ENCODE data around the gene DGKI.

DGKI gene

GRCh38 chr7:137801491-137801890 lies 45.3 kb downstream of the DGKI start:
- TF ChIP-seq, protein P1, sequence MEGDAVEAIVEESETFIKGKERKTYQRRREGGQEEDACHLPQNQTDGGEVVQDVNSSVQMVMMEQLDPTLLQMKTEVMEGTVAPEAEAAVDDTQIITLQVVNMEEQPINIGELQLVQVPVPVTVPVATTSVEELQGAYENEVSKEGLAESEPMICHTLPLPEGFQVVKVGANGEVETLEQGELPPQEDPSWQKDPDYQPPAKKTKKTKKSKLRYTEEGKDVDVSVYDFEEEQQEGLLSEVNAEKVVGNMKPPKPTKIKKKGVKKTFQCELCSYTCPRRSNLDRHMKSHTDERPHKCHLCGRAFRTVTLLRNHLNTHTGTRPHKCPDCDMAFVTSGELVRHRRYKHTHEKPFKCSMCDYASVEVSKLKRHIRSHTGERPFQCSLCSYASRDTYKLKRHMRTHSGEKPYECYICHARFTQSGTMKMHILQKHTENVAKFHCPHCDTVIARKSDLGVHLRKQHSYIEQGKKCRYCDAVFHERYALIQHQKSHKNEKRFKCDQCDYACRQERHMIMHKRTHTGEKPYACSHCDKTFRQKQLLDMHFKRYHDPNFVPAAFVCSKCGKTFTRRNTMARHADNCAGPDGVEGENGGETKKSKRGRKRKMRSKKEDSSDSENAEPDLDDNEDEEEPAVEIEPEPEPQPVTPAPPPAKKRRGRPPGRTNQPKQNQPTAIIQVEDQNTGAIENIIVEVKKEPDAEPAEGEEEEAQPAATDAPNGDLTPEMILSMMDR (IDR thresholded peaks at IDR 0.05; ENCODE audit: low read depth, low read length) = no peak
- H3K4me3 ChIP-seq (ENCODE audit: low read depth, low read length) = no peak overlapping the region

DNA sequence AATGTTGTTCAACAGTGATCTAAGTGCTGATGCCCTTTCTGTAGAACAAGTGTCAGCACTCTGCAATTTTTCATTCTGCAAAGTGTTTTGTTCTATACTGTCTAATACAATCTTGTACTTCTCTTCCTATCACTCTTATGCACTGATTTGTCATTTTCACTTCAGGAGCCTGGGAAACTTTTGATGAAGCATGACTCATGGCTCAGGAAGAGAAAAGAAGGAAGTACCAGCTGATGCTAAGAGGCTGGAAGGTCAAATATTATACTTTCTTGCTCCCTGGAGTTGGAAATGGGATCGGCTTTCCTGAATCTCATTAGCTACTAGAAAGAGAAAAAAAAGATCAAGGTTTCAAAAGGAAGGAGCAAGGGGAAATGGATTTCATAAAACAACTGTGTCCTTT lies 45.8 kb downstream of the DGKI start:
- TF ChIP-seq, protein P1 (IDR thresholded peaks at IDR 0.05; ENCODE audit: low read depth, low read length) = no peak
- H3K4me3 ChIP-seq (ENCODE audit: low read depth, low read length) = no peak overlapping the region

GRCh38 chr7:137798073-137798763 lies 48.6 kb downstream of the DGKI start:
- TF ChIP-seq, protein P1 (IDR thresholded peaks at IDR 0.05; ENCODE audit: low read depth, low read length) = no peak
- no peak overlapping the region for H3K4me3 ChIP-seq (ENCODE audit: low read depth, low read length)

- H3K4me3 ChIP-seq (ENCODE audit: low read depth, low read length) = no peak overlapping the region
- TF ChIP-seq, protein P1 (IDR thresholded peaks at IDR 0.05; ENCODE audit: low read depth, low read length) = no peak
These were observed 51.6 kb downstream of the DGKI start for GRCh38 chr7:137795211-137795610.

DNA sequence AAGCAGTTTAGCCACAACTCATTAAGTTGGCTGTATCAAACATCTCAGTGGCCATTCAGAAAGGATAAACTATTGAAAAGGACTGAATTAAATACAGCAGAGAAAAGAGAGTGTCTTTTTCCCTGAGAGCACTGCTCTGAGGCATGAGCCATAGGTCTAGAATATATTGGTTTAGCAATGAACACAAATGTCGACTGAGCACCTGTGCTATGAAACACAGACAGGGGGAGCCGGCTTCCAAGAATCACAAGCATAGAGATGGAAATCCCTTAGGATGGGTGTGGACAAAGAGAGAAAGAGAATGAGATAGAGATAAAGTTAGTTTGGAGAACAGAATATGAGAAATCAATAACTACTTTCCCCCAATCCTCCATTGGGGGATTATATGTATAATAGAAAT lies 54.8 kb downstream of the DGKI start:
- TF ChIP-seq, protein P1 (IDR thresholded peaks at IDR 0.05; ENCODE audit: low read depth, low read length) = no peak
- H3K4me3 ChIP-seq (ENCODE audit: low read depth, low read length) = no peak overlapping the region

DNA sequence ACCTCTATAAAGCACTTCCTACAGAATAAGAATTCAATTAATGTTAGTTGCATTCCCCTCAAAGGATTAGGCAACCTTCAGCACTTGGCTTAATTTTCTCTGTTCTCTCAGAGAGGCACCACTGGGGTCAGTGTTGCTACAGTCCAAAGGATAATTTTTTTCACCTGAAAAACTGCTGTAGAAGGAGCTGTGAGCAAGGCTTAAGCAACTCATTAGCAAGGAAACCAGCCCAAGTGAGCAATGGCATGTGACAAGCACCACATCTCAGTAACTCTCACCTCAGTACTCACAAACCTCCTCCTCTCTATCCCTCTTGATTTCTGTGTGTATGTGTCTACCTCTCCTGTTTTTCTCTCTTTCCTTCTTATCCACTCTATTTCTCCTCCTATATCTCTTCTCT lies 55.9 kb downstream of the DGKI start:
- H3K4me3 ChIP-seq (ENCODE audit: low read depth, low read length) = no peak overlapping the region
- TF ChIP-seq, protein P1 (IDR thresholded peaks at IDR 0.05; ENCODE audit: low read depth, low read length) = no peak

- no peak overlapping the region for H3K4me3 ChIP-seq (ENCODE audit: low read depth, low read length)
- TF ChIP-seq, protein P1 (IDR thresholded peaks at IDR 0.05; ENCODE audit: low read depth, low read length) = no peak
These were observed 57.4 kb downstream of the DGKI start for GRCh38 chr7:137789215-137789882.
